Upper lobe of right lung (tissue), 1 donor: Measurements from ENCODE around the gene ZPR1. TPM values are rescaled to one million over a fixed set of nuclear protein-coding genes. Genes with fewer than 3 reads are reported as not detected.

ENCODE experiments used
- ATAC-seq: fragments of 200-7000 bp; cut with Tn5 transposase; one replicate; pipeline ENCODE4 v1.9.1; 2020; ENCODE audit warnings: mild to moderate bottlenecking, moderate library complexity
- DNase-seq: peaks from one replicate; pipeline ENCODE4 v3.0.0-alpha.2; 2020
- H3K27ac ChIP-seq: fragments of 200-600 bp; one replicate; pipeline ENCODE4 v1.8.0; 2022
- H3K27me3 ChIP-seq: fragments of 200-600 bp; one replicate; pipeline ENCODE4 v1.8.0; 2022; ENCODE audit warnings: mild to moderate bottlenecking
- H3K36me3 ChIP-seq: fragments of 200-600 bp; one replicate; pipeline ENCODE4 v1.8.0; 2022
- H3K4me1 ChIP-seq: fragments of 200-600 bp; one replicate; pipeline ENCODE4 v1.8.0; 2022
- H3K4me3 ChIP-seq: fragments of 200-600 bp; one replicate; pipeline ENCODE4 v1.8.0; 2022; ENCODE audit warnings: mild to moderate bottlenecking
- H3K9me3 ChIP-seq: fragments of 200-600 bp; one replicate; pipeline ENCODE4 v1.8.0; 2022
- CTCF ChIP-seq: fragments of 200-600 bp; IDR thresholded peaks from one replicate; pipeline ENCODE4 v1.8.0; 2022; ENCODE audit warnings: antibody characterized with exemption
- intact Hi-C: fragments of 100-400 bp; cut with DNase I; formaldehyde crosslinking; loops from one replicate; pipeline ENCODE4 v1.11.0; 2022
- total RNA-seq: library from RNA; stranded (reverse); fragmentation: NEBNext Ultra II Directional; extraction: Animal tissue kit (Norgen Biotek cat#: 25700); gene quantifications from one replicate; pipeline ENCODE4 v1.2.1, GENCODE V29; 2021
- donor health status: DM: no; HTN: yes; CAD: no; lungs with severe emphysema.

The ZPR1 gene
- total RNA-seq, 1 donor from 2014 or later, result 43.1 TPM

- Histone ChIP-seq H3K27ac (no peak overlapping the region), H3K4me1 (peaks cover 19% of the 10 kb centered on the region), H3K9me3 (no peaks in the 10 kb centered on the region), H3K27me3 (no peaks in the 10 kb centered on the region), H3K4me3 (no peak overlapping the region), H3K36me3 (no peaks in the 10 kb centered on the region)
- intact Hi-C loops, result no loop called here
- DNase-seq, result no peak
- TF ChIP-seq CTCF, result no peak
- ATAC-seq, result no peak
These were observed 46.2 kb upstream of the ZPR1 start for GRCh38 chr11:116833816-116834534.

- Histone ChIP-seq H3K27me3 (no peaks in the 10 kb centered on the region), H3K36me3 (no peaks in the 10 kb centered on the region), H3K4me3 (no peak overlapping the region), H3K27ac (no peak overlapping the region), H3K4me1 (peaks cover 19% of the 10 kb centered on the region), H3K9me3 (no peaks in the 10 kb centered on the region)
- DNase-seq, result no peak
- ATAC-seq, result no peak
- intact Hi-C loops, result no loop called here
- TF ChIP-seq CTCF, result no peak
These were observed 45.6 kb upstream of the ZPR1 start for GRCh38 chr11:116833491-116833815.

GRCh38 chr11:116832350-116833290, 44.8 kb upstream of the ZPR1 start:
- DNase-seq (no peak), ATAC-seq (no peak)

DNA sequence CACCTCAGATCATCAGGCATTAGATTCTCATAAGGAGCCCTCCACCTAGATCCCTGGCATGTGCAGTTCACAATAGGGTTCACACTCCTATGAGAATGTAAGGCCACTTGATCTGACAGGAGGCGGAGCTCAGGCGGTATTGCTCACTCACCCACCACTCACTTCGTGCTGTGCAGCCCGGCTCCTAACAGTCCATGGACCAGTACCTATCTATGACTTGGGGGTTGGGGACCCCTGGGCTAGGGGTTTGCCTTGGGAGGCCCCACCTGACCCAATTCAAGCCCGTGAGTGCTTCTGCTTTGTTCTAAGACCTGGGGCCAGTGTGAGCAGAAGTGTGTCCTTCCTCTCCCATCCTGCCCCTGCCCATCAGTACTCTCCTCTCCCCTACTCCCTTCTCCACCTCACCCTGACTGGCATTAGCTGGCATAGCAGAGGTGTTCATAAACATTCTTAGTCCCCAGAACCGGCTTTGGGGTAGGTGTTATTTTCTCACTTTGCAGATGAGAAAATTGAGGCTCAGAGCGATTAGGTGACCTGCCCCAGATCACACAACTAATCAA, 44.0 kb upstream of the ZPR1 start:
- ATAC-seq (no peak), DNase-seq (no peak)
- intact Hi-C loops, result no loop called here
- no peaks in the 10 kb centered on the region for H3K9me3 ChIP-seq
- no peaks in the 10 kb centered on the region for H3K27me3 ChIP-seq
- no peaks in the 10 kb centered on the region for H3K36me3 ChIP-seq
- no peak overlapping the region for H3K27ac ChIP-seq
- no peak for TF ChIP-seq CTCF
- H3K4me3 ChIP-seq, result no peak overlapping the region
- peaks cover 19% of the 10 kb centered on the region for H3K4me1 ChIP-seq

More at GRCh38 chr11:116832350-116833290, 44.8 kb upstream of the ZPR1 start:
- Histone ChIP-seq H3K27ac (no peak overlapping the region), H3K4me3 (no peak overlapping the region), H3K27me3 (no peaks in the 10 kb centered on the region), H3K9me3 (no peaks in the 10 kb centered on the region), H3K36me3 (no peaks in the 10 kb centered on the region), H3K4me1 (peaks cover 19% of the 10 kb centered on the region)
- no peak for TF ChIP-seq CTCF
- intact Hi-C loops, result no loop called here

DNA sequence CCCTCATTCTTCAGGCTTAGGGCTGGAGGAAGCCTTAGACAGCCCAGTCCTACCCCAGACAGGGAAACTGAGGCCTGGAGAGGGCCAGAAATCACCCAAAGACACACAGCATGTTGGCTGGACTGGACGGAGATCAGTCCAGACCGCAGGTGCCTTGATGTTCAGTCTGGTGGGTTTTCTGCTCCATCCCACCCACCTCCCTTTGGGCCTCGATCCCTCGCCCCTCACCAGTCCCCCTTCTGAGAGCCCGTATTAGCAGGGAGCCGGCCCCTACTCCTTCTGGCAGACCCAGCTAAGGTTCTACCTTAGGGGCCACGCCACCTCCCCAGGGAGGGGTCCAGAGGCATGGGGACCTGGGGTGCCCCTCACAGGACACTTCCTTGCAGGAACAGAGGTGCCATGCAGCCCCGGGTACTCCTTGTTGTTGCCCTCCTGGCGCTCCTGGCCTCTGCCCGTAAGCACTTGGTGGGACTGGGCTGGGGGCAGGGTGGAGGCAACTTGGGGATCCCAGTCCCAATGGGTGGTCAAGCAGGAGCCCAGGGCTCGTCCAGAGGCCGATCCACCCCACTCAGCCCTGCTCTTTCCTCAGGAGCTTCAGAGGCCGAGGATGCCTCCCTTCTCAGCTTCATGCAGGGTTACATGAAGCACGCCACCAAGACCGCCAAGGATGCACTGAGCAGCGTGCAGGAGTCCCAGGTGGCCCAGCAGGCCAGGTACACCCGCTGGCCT, 42.5 kb upstream of the ZPR1 start:
- no peak for DNase-seq

More for the DNA sequence above, 42.5 kb upstream of the ZPR1 start:
- intact Hi-C loops, result no loop called here
- no peaks in the 10 kb centered on the region for H3K27me3 ChIP-seq
- H3K36me3 ChIP-seq, result no peaks in the 10 kb centered on the region
- H3K27ac ChIP-seq, result no peak overlapping the region
- H3K4me1 ChIP-seq, result peaks cover 13% of the 10 kb centered on the region
- TF ChIP-seq CTCF, result no peak
- ATAC-seq, result no peak
- H3K9me3 ChIP-seq, result no peaks in the 10 kb centered on the region
- no peak overlapping the region for H3K4me3 ChIP-seq
